ENCODE measurements around the gene SLC12A7.

DNA sequence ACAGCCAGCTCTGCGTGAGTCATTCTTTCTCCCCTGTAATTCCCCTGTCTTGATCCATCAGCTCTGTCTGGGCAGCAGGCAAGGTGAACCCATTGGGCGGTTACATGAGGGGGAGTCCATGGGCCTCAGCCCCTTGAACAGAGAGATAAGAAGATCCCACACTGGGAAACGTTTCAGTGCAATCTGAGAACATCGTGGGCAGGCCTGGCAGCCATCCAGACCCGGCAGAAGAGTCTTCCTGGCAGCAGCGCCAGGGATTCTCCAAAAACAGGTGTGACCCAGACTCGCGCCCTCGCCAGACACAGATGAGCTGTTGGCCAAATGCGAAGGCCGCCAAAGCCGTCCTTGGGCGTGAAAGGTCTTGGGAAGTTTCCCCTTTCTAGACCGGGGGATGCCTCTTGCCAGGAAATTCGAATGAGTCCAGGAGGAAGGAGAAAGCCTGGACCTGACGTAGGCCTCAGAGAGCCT, 6.4 kb upstream of the SLC12A7 start:
- no peak for TF ChIP-seq TAF1 (IDR thresholded peaks at IDR 0.05; ENCODE audit: borderline replicate concordance, low read depth, low read length)
- TF ChIP-seq POLR2A (IDR thresholded peaks at IDR 0.05; ENCODE audit: low read depth, low read length): no peak
